GM12864 (cell line): ENCODE data around the gene CLCN3.
"Not testable (repeated sequence)": the region's sequence is repeated elsewhere in the genome, so short reads cannot be mapped to it uniquely, and the experiment has no call there.

ENCODE experiments used
- DNase-seq: peaks from one replicate; pipeline ENCODE4 v3.0.0-alpha.2; 2011; ENCODE audit warnings: low read depth
- H3K4me3 ChIP-seq: 2 replicates; pipeline ENCODE4 v1.5.1; 2011; ENCODE audit warnings: mild to moderate bottlenecking, low read depth, low read length, control low read depth
- TF ChIP-seq, protein P1 (sequence below): IDR thresholded peaks from 2 replicates; pipeline ENCODE4 v1.5.1; 2011; ENCODE audit warnings: low read depth, mild to moderate bottlenecking, moderate library complexity, low read length, control low read depth, inconsistent platforms; ENCODE audit errors: missing control alignments

The CLCN3 gene

DNA sequence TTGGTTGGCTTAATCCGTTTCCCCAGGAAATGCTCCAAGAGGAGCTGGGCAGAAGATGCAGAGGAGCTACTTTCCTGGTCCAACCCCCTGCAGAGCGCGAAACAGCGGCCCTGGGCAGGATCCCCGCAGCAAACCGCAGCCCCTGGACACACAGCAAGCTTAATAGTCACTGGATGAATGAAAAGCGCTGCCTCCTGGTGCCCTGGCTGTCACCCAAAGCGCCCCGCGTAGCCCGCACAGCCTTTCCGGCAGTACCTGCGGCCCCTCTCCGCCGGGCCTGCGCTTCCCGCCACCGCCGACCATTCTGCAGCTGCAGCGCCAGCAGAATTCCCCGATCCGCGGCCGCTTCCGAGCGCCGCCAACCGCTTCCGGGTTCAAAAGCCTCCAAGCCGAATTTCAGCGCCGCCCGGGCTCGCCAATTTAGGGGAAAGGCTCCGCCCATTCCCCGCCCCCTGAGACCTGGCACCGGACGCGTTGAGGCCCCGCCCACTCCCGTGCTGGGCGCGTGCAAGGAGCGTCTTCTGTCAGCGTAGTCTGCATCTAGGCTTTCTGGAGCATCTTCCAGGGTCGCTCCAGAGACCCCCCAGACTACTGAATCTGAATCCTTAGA is 137.3 kb downstream of the CLCN3 start, which contains the start of gene HPF1:
Gene HPF1, minus strand, starts transcription at position 370 of the 610 bp plus-strand sequence. Its CDS starts 67 bp downstream, at position 303.
- peak within 1 kb of the TSS; percentile 100 for H3K4me3 ChIP-seq
- TF ChIP-seq, protein P1, sequence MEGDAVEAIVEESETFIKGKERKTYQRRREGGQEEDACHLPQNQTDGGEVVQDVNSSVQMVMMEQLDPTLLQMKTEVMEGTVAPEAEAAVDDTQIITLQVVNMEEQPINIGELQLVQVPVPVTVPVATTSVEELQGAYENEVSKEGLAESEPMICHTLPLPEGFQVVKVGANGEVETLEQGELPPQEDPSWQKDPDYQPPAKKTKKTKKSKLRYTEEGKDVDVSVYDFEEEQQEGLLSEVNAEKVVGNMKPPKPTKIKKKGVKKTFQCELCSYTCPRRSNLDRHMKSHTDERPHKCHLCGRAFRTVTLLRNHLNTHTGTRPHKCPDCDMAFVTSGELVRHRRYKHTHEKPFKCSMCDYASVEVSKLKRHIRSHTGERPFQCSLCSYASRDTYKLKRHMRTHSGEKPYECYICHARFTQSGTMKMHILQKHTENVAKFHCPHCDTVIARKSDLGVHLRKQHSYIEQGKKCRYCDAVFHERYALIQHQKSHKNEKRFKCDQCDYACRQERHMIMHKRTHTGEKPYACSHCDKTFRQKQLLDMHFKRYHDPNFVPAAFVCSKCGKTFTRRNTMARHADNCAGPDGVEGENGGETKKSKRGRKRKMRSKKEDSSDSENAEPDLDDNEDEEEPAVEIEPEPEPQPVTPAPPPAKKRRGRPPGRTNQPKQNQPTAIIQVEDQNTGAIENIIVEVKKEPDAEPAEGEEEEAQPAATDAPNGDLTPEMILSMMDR, result no peak
- DNase-seq, result peak; percentile 78

GRCh38 chr4:169758401-169758962 is 138.1 kb downstream of the CLCN3 start:
- H3K4me3 ChIP-seq, result no peak overlapping the region; the same call in 1 of the 2 replicates

DNA sequence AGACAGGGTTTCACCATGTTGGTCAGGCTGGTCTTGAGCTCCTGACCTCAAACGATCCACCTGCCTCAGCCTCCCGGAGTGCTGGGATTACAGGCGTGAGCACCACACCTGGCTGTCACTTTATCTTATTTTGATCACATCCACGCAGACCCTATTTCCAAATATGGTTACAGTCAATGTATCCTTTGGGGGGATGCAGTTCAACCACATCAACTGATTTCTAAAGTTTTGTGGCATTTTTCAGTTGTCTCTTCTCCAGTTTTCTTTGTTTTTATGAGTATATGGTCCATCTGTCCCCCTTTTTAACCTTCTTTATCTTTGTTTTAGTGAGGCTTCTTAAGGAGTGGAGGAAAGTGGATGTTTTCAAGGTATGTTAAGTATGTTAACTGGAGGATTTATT is 141.5 kb downstream of the CLCN3 start:
- no peak for DNase-seq
- no peak overlapping the region for H3K4me3 ChIP-seq
- TF ChIP-seq, protein P1, result no peak

More at GRCh38 chr4:169758401-169758962, 138.1 kb downstream of the CLCN3 start:
- TF ChIP-seq, protein P1, result no peak
- no peak for DNase-seq

DNA sequence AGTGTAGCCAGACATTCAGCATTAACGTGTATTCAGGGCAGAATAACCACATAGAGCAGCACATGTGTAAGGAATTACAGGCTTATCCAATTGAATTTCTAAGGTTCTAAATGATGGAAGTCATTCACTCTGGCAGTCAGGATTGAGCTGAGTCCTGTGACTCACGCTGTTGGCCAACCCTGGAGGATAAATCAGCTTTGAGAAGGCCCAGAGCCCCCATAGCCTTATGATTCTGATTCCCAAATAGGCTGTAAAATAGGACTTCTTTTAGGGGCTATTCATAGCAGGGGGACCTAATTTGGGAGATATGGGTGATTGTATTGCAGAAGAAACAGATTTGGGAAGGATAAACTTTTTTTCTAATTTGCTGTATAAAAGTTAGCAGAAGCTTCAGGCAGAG is 145.5 kb downstream of the CLCN3 start:
- TF ChIP-seq, protein P1, result no peak
- DNase-seq, result no peak
- no peak overlapping the region for H3K4me3 ChIP-seq

DNA sequence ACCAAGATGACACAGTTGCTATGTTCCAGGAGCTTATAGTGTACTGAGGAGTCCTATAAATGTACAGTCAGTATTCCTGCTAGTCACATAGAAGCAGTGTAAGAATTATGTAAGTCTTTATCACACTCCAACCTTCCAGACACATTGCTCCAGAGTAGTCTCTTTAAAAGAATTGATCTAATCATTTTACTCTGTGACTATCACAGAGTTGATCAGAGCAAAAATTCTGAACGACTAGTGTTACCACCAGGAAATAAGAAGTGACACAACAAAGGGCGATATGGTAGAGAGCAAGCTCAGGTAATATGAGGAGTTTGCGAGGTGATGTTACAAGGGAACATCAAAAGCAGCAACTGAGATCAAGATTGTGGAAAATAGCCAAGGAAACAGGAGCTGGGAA is 146.4 kb downstream of the CLCN3 start:
- no peak for DNase-seq
- TF ChIP-seq, protein P1, result no peak
- H3K4me3 ChIP-seq, result no peak overlapping the region

GRCh38 chr4:169768385-169768784 is 148.0 kb downstream of the CLCN3 start:
- TF ChIP-seq, protein P1, result no peak
- H3K4me3 ChIP-seq, result no peak overlapping the region
- no peak for DNase-seq

DNA sequence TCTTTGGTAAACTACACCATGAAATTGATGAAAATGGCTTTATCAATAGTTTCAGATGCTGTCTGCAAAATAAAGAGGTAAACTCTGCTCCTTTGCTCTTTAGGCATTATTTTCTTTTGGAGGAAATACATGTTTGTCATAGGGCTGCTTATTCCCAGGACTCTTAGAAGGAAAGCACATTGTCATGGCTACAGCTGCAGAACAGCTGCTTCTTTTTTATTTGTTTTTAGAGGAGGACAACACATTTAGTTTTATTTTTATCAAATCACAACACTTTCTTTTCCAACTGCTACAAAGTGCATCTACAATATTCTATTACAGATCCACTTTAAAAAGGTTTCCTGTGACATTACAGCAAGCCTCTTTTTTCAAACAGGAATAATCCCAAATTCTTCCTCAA is 150.0 kb downstream of the CLCN3 start:
- TF ChIP-seq, protein P1, result no peak
- no peak overlapping the region for H3K4me3 ChIP-seq
- no peak for DNase-seq

DNA sequence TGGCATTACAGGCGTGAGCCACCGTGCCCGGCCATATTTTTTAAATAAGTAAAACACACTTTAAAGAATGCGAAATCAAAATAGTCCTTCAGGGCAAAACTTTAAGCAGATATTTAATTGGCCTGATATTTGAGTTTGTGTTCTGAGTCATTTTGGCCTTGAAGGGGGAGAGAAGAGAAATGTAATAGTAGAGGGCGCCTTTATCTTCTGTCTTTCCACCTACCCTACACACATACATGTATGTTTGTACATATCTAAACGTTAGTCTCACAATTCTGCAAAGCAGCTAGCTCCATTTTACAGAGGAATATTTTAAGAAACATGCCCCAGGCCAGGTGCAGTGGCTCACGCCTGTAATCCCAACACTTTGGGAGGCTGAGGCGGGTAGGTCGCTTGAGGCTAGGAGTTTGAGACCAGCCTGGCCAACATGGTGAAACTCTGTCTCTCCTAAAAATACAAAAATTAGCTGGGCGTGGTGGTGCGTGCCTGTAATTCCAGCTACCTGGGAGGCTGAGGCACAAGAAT is 151.2 kb downstream of the CLCN3 start:
- H3K4me3 ChIP-seq, DNase-seq: not testable (repeated sequence)
